Measurements from ENCODE around the gene TC2N.
"Not testable (repeated sequence)": the region's sequence is repeated elsewhere in the genome, so short reads cannot be mapped to it uniquely, and the experiment has no call there.

TC2N gene

DNA sequence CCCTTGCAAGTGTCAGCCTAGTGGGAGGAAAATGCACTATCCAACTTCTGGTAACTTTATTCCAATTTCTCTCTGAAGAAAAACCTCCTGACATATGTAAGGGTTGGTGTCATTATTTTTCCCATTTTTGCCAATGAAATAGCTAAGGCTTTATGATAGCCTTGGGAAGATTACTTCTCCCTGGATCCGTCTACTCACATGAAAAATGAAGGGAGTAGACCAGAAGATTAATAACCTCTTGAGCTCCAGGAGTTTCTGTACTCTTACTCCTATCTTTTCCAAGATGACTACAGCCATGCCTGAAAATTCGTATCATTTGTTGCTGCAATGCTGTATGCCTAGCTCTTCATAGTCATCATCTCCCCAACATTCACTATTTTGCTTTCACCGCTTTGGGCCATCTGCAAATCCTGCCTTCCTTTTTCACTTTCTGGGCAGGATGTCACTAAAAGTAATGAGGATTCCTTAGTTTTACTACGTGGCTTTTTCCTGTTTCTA, 18.8 kb downstream of the TC2N start:
- peaks cover 36 to 49% of the 10 kb centered on the region in 2 donors for H3K4me1 Mint-ChIP-seq (ENCODE audit: low read depth in 2 of 2)
- DNase-seq (no peak), ATAC-seq (replicated peaks) (no peak)
- H3K4me3 Mint-ChIP-seq = no peak overlapping the region
- H3K27me3 Mint-ChIP-seq = no peaks in the 10 kb centered on the region
- no peaks in the 10 kb centered on the region for H3K9me3 Mint-ChIP-seq
- peak overlapping the region in 1 of 2 donors; percentile 78 for H3K27ac Mint-ChIP-seq
- H3K36me3 Mint-ChIP-seq (ENCODE audit: insufficient read depth) = peaks cover 71% of the 10 kb centered on the region

DNA sequence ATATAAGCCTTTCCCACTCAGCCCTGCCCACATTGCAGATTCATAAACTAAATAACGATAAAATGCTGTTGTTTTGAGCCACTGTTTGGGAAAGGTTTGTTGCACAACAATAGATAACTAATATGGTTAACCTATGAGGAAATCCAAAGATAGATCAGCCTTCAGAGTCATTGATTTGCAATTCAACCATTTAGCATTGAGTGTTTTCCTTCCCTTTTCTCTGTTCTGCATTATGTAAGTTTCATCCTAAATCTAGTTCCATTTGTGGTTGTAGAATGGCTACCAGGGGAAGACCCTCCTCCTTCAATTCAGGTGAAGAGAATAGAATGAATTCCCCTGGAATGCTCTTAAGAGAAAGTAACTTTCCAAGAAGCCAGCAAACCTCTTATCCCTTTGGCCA, 19.6 kb downstream of the TC2N start:
- ATAC-seq (replicated peaks) (no peak), DNase-seq (no peak)
- H3K4me3 Mint-ChIP-seq = no peak overlapping the region
- no peaks in the 10 kb centered on the region for H3K27me3 Mint-ChIP-seq
- no peaks in the 10 kb centered on the region for H3K9me3 Mint-ChIP-seq
- peak overlapping the region in 1 of 2 donors; percentile 35 for H3K27ac Mint-ChIP-seq
- H3K36me3 Mint-ChIP-seq (ENCODE audit: insufficient read depth) = peaks cover 76% of the 10 kb centered on the region
- peaks cover 33 to 50% of the 10 kb centered on the region in 2 donors for H3K4me1 Mint-ChIP-seq (ENCODE audit: low read depth in 2 of 2)

DNA sequence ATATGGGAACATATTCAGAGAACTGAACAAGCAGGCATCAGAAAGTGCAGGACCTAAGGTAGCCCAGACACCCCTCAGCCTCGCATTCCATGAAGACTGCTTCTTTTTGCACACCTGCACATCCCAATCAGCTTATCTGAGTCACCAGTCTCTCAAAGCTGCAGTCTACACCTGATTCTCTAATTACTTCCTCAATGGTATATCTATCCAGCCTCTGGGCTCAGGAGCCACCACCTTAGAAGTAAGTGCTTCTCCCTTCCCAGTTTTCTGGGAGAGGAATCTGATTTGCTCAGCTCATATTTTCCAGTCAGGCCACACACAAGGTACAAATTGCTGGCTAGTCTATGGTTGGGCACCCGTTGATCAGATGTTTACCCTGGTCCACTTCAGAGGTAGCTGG, 21.7 kb downstream of the TC2N start:
- Mint-ChIP-seq H3K27ac (peak overlapping the region in 1 of 2 donors; percentile 39), H3K9me3 (no peaks in the 10 kb centered on the region), H3K4me3 (peak overlapping the region in 1 of 2 donors; percentile 5), H3K27me3 (no peaks in the 10 kb centered on the region), H3K4me1 (ENCODE audit: low read depth in 2 of 2) (peaks cover 44 to 51% of the 10 kb centered on the region in 2 donors), H3K36me3 (ENCODE audit: insufficient read depth) (peaks cover 69% of the 10 kb centered on the region)
- no peak for DNase-seq
- no peak for ATAC-seq (replicated peaks)

DNA sequence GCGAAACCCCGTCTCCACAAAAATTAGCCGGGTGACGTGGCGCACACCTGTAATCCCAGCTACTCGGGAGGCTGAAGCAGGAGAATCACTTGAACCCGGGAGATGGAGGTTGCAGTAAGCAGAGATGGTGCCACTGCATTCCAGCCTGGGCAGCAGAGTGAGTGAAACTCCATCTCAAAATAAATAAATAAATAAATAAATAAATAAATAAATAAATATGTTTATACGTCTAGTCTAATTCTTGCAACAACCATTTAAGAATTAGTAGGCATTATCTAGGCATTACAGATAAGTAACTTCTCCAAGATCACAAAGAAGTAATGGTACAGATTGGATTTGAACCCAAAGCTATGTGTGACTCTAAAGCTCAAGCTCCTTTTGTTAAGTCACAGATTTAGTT, 22.3 kb downstream of the TC2N start:
- Mint-ChIP-seq H3K4me1 (ENCODE audit: low read depth in 2 of 2) (peaks cover 40 to 51% of the 10 kb centered on the region in 2 donors), H3K36me3 (ENCODE audit: insufficient read depth) (peaks cover 63% of the 10 kb centered on the region)
- DNase-seq; H3K9me3 Mint-ChIP-seq; H3K4me3 Mint-ChIP-seq; ATAC-seq (replicated peaks); H3K27me3 Mint-ChIP-seq; H3K27ac Mint-ChIP-seq: not testable (repeated sequence)

DNA sequence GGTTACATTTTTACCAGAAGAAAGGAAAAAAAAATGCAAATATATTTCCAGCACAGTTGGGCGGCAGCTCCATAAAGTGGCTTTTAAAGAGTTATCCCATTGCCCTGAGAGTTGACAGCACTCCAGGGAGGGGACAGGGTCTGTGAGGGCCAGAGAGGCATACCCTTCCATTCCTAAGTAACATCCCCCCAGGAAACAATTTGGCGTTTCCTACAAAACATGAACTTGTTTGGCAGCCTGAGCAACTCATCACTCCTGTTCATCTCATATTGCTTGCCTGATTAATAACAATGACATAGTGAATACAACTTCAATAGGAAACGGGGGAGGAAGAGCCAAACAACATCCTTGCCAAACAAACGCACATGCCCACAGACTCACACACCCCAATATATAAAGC, 23.3 kb downstream of the TC2N start:
- peaks cover 45 to 54% of the 10 kb centered on the region in 2 donors for H3K4me1 Mint-ChIP-seq (ENCODE audit: low read depth in 2 of 2)

DNA sequence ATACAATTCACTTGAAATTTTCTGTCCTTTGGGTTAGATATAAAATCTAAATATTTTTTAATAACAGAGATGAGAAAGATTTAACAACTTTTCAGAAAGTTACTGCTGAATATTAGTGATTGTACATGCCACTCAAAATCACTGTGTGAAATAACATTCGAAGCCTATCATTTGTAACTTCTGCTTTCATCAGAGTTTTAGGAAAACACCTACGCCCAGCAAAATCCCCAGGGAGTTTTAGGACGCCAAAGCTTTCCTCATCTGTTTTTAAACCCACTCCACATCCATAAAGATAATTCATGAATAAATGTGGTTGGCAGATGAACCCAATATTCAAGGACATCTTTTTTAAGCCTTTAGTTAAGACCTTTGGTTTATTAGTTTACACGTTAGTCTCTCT, 23.9 kb downstream of the TC2N start:
- DNase-seq (no peak), ATAC-seq (replicated peaks) (no peak)
- Mint-ChIP-seq H3K4me3 (no peak overlapping the region), H3K36me3 (ENCODE audit: insufficient read depth) (peaks cover 52% of the 10 kb centered on the region), H3K27ac (no peak overlapping the region), H3K9me3 (no peaks in the 10 kb centered on the region), H3K27me3 (no peaks in the 10 kb centered on the region), H3K4me1 (ENCODE audit: low read depth in 2 of 2) (peaks cover 45 to 53% of the 10 kb centered on the region in 2 donors)

More for the DNA sequence above, 23.3 kb downstream of the TC2N start:
- Mint-ChIP-seq H3K36me3 (ENCODE audit: insufficient read depth) (peaks cover 57% of the 10 kb centered on the region), H3K9me3 (no peaks in the 10 kb centered on the region), H3K27me3 (no peaks in the 10 kb centered on the region), H3K27ac (peak overlapping the region in 1 of 2 donors; percentile 61), H3K4me3 (no peak overlapping the region)
- ATAC-seq (replicated peaks) (no peak), DNase-seq (no peak)

DNA sequence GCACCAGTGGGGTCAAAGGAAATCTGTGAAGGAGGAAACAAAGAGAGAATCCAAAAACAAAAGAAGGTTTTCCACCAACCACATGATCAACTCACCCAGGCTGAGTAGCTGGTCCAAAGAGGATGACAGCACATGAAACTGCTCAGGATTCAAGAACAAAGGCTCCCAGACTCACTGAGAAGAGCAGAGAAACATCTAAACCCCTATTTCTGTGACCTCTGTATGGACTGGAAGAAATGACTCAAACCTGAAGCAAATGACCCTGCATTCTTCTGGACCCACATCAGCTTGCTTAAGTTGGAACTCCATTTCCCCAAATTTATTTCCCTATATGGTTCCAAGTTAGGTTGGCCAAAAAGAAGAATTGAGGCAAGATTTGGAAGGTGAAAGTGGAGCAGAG, 26.3 kb downstream of the TC2N start:
- DNase-seq (no peak), ATAC-seq (replicated peaks) (no peak)
- Mint-ChIP-seq H3K27ac (peak overlapping the region; percentile 39 to 71), H3K4me3 (no peak overlapping the region), H3K4me1 (ENCODE audit: low read depth in 2 of 2) (peaks cover 44 to 70% of the 10 kb centered on the region in 2 donors), H3K9me3 (no peaks in the 10 kb centered on the region), H3K27me3 (no peaks in the 10 kb centered on the region), H3K36me3 (ENCODE audit: insufficient read depth) (peaks cover 47% of the 10 kb centered on the region)

DNA sequence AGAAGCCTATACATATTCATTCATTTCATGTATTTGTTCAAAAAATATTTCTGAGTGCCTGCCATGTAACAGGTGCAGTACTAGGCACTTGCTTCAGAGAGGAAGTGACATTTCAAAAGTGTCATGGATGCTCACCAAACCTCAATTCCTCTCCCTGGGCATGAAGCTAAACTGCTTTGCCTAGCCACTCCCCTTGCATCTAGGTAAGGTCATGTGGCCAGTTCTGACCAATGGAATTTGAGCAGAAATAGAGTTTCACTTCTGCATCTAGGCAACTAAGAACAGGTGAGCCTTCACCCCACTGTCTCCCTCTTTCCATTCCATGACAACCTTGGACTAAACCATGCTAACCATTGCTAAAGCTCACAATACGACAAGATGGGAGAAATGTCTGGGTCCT, 27.6 kb downstream of the TC2N start:
- no peak overlapping the region for H3K4me3 Mint-ChIP-seq
- H3K27ac Mint-ChIP-seq = no peak overlapping the region
- peaks cover 48% of the 10 kb centered on the region for H3K36me3 Mint-ChIP-seq (ENCODE audit: insufficient read depth)

DNA sequence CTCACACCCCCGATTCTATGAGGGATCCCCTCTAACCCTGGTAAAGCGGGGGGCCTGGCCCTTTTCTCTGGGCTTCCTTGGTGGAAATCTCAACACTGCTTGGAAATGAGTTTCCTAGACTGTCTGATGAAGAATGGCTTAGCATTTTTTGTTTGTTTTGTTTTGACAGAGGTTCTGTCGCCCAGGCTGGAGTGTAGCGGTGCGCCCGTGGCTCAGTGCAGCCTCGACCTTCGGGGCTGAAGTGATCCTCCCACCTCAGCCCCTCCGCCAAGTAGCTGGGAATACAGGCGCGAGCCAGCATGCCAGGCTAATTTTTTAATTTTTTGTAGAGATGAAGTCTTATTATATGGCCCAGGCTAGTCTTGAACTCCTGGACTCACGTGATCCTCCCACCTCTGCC, 30.3 kb downstream of the TC2N start:
- DNase-seq (no peak), ATAC-seq (replicated peaks) (no peak)
- Mint-ChIP-seq H3K4me3 (peak overlapping the region; percentile 78 to 87), H3K27me3 (no peaks in the 10 kb centered on the region), H3K36me3 (ENCODE audit: insufficient read depth) (peaks cover 28% of the 10 kb centered on the region), H3K27ac (peak overlapping the region; percentile 2 to 89), H3K4me1 (ENCODE audit: low read depth in 2 of 2) (peaks cover 45 to 78% of the 10 kb centered on the region in 2 donors), H3K9me3 (no peaks in the 10 kb centered on the region)

More for the DNA sequence above, 27.6 kb downstream of the TC2N start:
- Mint-ChIP-seq H3K27me3 (no peaks in the 10 kb centered on the region), H3K9me3 (no peaks in the 10 kb centered on the region), H3K4me1 (ENCODE audit: low read depth in 2 of 2) (peaks cover 45 to 81% of the 10 kb centered on the region in 2 donors)
- DNase-seq (no peak), ATAC-seq (replicated peaks) (no peak)

DNA sequence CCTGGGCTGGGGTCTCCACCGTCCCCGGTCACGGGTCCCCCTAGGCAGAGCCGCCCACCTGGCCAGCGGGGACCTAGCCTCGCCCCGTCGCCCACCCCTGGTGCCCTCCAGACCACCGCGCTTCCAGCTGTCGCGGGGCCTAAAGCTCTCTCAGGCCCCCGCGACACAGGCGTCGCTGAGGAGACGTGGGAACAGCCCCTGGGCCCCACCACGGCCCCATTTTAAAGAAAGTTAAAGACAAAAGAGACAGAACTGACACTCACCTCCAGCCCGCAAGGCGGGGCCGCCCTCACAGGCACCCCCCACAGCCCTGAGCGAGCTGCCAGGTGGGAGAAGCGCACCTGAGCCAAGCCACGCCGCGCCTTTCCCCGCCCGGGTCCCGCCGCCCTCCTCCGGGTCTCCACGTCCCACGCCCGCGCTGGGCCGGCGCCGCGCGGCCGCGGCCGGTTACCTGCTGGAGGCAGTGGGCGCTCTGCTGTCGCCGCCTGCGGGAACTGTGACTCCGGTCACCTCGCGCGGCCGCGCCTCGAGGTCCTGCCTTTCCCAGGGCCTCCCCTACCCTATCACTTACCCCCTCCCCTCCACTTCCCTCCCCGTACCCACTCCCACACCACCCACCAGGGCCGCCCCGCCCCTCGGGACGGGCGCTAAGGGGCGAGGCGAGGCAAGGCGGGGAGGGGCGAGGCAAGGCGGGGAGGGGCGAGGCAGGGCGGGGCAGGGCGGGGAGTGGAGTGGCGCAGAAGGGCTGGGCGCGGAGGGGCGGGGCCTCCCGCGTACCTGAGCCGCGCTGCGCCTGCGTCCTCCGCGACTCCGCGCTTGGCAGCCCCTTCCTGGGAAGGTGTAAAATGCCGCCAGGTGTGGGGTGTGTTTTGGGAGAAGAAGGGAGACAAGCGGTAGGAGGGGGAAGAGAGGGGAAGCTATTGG, 31.2 kb downstream of the TC2N start:
- Mint-ChIP-seq H3K36me3 (ENCODE audit: insufficient read depth) (peaks cover 26% of the 10 kb centered on the region), H3K4me3 (peak overlapping the region; percentile 78 to 87), H3K27ac (peak overlapping the region; percentile 2 to 89), H3K4me1 (ENCODE audit: low read depth in 2 of 2) (peaks cover 36 to 69% of the 10 kb centered on the region in 2 donors), H3K27me3 (no peaks in the 10 kb centered on the region), H3K9me3 (no peaks in the 10 kb centered on the region)
- peak; percentile 72 to 79 (median 75) for DNase-seq
- ATAC-seq (replicated peaks) = peak; percentile 86

DNA sequence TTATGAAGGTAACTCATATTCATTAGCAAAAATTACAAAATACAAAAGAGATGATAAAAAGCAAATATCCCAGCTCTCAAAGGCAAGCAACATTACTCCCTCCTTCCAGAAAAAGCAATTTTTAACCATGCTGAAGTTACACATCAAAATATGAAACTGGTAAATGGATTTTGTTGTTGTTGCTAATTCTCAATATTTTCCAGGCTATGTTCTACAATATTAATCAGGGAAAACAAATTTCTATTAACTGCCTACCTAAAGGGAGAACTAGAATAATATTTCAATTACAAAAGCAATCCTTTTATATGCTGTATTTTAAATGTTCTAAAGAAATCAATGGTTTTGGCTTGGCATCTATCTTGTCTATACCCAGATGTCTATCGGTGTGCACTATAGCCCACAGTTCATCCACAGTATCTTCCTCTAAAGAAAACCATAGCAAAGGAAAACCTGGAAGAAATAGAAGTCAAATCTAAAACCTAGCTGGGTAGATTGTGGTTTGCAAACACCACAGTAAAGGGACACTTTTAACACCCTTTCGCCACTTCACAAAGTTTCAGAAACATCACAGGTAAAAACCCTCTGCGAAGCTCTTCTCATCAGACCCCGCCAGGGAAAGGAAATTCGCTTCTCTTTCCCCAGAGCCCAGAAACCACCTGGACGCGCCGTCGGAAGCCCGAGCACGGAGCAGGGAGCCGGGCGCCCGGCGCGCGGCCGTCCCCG, 32.0 kb downstream of the TC2N start:
- H3K9me3 Mint-ChIP-seq = no peaks in the 10 kb centered on the region
- peak overlapping the region; percentile 78 to 87 for H3K4me3 Mint-ChIP-seq
- H3K4me1 Mint-ChIP-seq (ENCODE audit: low read depth in 2 of 2) = peaks cover 35 to 70% of the 10 kb centered on the region in 2 donors
- H3K36me3 Mint-ChIP-seq (ENCODE audit: insufficient read depth) = peaks cover 26% of the 10 kb centered on the region
- H3K27ac Mint-ChIP-seq = peak overlapping the region; percentile 2 to 89
- no peaks in the 10 kb centered on the region for H3K27me3 Mint-ChIP-seq
- peak; percentile 34 for ATAC-seq (replicated peaks)
- peak in 2 of 3 experiments; percentile 17 to 21 for DNase-seq

DNA sequence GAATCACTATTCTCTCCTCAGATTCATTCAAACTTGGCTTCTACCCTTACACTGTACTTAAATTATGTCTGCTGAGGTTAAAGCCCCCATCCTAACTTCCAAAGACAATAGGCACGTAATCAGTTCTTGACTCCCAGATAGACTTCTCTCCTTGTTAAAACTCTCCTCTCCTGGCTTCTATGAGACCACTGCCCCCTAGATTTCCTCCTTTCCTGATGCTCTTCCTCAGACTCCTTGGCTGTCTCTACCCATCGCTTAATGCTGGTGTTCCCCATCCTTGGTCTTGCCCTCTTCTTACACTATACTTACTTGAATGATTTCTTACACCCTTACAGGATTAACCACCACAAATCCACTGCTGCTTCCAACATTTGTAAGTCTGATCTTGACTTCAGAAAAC, 32.8 kb downstream of the TC2N start:
- Mint-ChIP-seq H3K36me3 (ENCODE audit: insufficient read depth) (peaks cover 24% of the 10 kb centered on the region), H3K9me3 (no peaks in the 10 kb centered on the region), H3K4me1 (ENCODE audit: low read depth in 2 of 2) (peaks cover 42 to 72% of the 10 kb centered on the region in 2 donors), H3K27me3 (no peaks in the 10 kb centered on the region), H3K4me3 (peak overlapping the region; percentile 0 to 87), H3K27ac (peak overlapping the region; percentile 2)
- DNase-seq (no peak), ATAC-seq (replicated peaks) (no peak)

DNA sequence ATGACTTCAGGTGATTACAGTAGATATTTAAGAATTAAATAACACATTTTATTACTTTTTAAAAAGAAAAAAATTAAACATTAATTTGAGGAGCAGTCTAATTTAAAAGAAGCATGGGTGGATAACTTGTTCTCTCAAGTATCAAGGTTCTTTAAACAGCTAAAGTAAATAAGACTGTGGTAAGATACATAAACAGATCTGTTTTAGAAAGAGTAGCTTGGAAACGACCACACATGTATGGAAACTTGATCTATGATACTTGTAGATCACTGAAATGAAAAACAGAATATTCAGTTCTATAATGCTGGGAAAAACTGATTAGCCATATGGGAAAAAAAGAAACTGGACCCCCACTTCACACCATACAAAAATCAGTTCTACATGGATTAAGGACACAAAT, 36.0 kb downstream of the TC2N start:
- H3K27ac Mint-ChIP-seq = no peak overlapping the region
- peak overlapping the region in 1 of 2 donors; percentile 28 for H3K4me3 Mint-ChIP-seq
- H3K4me1 Mint-ChIP-seq (ENCODE audit: low read depth in 2 of 2) = peaks cover 40 to 67% of the 10 kb centered on the region in 2 donors
- H3K9me3 Mint-ChIP-seq = no peaks in the 10 kb centered on the region
- peaks cover 16% of the 10 kb centered on the region for H3K36me3 Mint-ChIP-seq (ENCODE audit: insufficient read depth)
- no peaks in the 10 kb centered on the region for H3K27me3 Mint-ChIP-seq
- DNase-seq (no peak), ATAC-seq (replicated peaks) (no peak)
